Skeletal muscle satellite cell (primary cell): ENCODE data around the gene RBMY1E. TPM values are rescaled to one million over a fixed set of nuclear protein-coding genes. Genes with fewer than 3 reads are reported as not detected.
"Not testable (repeated sequence)": the region's sequence is repeated elsewhere in the genome, so short reads cannot be mapped to it uniquely, and the experiment has no call there.

Source experiments
- H3K27me3 ChIP-seq: 2 replicates; pipeline ENCODE4 v1.7.0; 2013; ENCODE audit warnings: low read length; ENCODE audit not compliant: control insufficient read depth, insufficient read depth
- H3K36me3 ChIP-seq: 2 replicates; pipeline ENCODE4 v1.7.0; 2013; ENCODE audit warnings: mild to moderate bottlenecking, control low read depth, low read length; ENCODE audit not compliant: insufficient read depth
- H3K4me1 ChIP-seq: 2 replicates; pipeline ENCODE4 v1.7.0; 2013; ENCODE audit warnings: low read length; ENCODE audit not compliant: control insufficient read depth, insufficient read depth
- H3K4me2 ChIP-seq: 2 replicates; pipeline ENCODE4 v1.7.0; 2013; ENCODE audit warnings: mild to moderate bottlenecking, low read length
- H3K4me3 ChIP-seq: 2 replicates; pipeline ENCODE4 v1.7.0; 2013; ENCODE audit warnings: low read length
- H3K9ac ChIP-seq: 2 replicates; pipeline ENCODE4 v1.7.0; 2013; ENCODE audit warnings: mild to moderate bottlenecking, low read depth, low read length, moderate library complexity
- H3K9me3 ChIP-seq: replicated peaks from 2 replicates; pipeline ENCODE4 v1.7.0; 2013; ENCODE audit warnings: mild to moderate bottlenecking, control low read depth, low read length
- total RNA-seq: library from RNA; depleted of rRNA; stranded (reverse); fragments of >200 nt; gene quantifications from 2 replicates; pipeline ENCODE4 v1.2.3, GENCODE V29; 2012; rRNA removed

Gene RBMY1E
- total RNA-seq = not detected in 2 replicates

DNA sequence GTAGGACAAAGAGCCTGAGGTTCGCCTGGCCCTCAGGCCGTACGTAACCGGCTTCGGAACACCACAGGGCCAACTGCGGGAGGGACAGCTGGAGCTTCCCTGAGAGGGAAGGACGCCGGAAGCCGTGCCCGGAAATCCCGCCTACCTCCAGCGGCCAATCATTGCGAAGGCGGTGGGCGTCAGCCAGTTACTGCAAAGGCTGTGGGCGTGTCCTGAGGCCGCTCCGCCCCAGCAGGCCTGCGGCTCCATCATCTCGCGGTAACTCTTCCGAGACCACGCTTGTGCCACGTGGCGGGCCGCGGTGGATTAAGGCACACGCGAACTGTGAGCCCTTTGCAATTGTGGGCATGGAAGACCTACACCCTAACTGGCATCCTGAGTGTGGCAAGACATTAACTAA lies at the start of gene RBMY1E:
TSS of gene RBMY1E (minus strand) at position 101 of the 400 bp plus-strand sequence. CDS start 1,978 bp downstream, outside the sequence.
- H3K27me3 ChIP-seq, H3K4me1 ChIP-seq, H3K4me2 ChIP-seq, H3K4me3 ChIP-seq, H3K9me3 ChIP-seq, H3K9ac ChIP-seq, H3K36me3 ChIP-seq: not testable (repeated sequence)

DNA sequence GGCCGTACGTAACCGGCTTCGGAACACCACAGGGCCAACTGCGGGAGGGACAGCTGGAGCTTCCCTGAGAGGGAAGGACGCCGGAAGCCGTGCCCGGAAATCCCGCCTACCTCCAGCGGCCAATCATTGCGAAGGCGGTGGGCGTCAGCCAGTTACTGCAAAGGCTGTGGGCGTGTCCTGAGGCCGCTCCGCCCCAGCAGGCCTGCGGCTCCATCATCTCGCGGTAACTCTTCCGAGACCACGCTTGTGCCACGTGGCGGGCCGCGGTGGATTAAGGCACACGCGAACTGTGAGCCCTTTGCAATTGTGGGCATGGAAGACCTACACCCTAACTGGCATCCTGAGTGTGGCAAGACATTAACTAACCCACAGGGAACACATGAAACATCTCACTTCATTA lies 23.4 kb downstream of the RBMY1E start, which contains the start of gene RBMY1D:
TSS of gene RBMY1D (minus strand) at position 101 of the 400 bp plus-strand sequence. CDS start 2,013 bp downstream, outside the sequence.
- not testable (repeated sequence) for H3K4me2 ChIP-seq, H3K9me3 ChIP-seq, H3K27me3 ChIP-seq, H3K4me3 ChIP-seq, H3K9ac ChIP-seq, H3K36me3 ChIP-seq, H3K4me1 ChIP-seq

DNA sequence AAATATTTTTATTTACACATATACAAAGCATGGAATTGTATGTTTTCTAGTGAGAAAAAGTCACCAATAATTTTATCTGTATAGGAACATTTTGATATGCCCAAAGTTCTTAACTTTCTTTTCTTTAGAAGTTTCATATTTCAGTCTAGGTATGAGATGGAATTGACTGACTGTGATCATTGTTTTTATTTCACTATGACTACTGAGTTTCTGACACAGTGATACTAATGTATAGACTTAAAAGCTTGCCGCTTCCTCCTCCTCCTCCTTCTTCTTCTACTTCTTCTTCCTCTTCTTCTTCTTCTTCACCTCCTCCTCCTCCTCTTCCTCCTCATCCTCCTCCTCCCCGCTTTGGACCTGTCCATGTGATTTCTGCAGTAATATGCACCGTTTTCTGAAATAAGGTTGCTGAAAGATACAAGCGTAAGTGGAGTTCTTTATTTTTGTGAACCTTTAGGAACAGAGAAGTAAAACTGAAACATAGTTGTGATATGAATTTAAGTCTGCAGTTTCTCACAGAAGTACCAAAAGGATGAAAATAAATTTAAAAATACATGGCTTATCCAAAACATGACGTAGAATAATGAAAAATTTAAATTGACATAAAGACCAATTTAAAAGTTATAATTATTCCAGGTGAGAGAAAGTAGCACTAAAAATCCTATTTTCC lies 48.3 kb downstream of the RBMY1E start:
- H3K4me3 ChIP-seq, H3K36me3 ChIP-seq, H3K4me2 ChIP-seq, H3K27me3 ChIP-seq, H3K4me1 ChIP-seq, H3K9ac ChIP-seq, H3K9me3 ChIP-seq: not testable (repeated sequence)
